Osteoblast (primary cell): ENCODE results near the gene AIPL1. TPM values are rescaled to one million over a fixed set of nuclear protein-coding genes. Genes with fewer than 3 reads are reported as not detected.
A peak's percentile ranks its signal among the peaks of the same experiment; 100 is the strongest.

Experiments used
- DNase-seq: peaks from one replicate; pipeline ENCODE4 v3.0.0; 2011; ENCODE audit warnings: low spot score, mixed read lengths; ENCODE audit not compliant: insufficient read length; ENCODE audit errors: missing footprints
- H2AFZ ChIP-seq: 2 replicates; pipeline ENCODE4 v1.6.0; 2011; ENCODE audit warnings: mild to moderate bottlenecking, low read length
- H3K27ac ChIP-seq: 2 replicates; pipeline ENCODE4 v1.5.1; 2011; ENCODE audit warnings: mild to moderate bottlenecking, low read depth, low read length, moderate library complexity
- H3K27me3 ChIP-seq: 2 replicates; pipeline ENCODE4 v1.6.0; 2012; ENCODE audit warnings: mild to moderate bottlenecking, control low read depth, inconsistent platforms, low read length, moderate library complexity; ENCODE audit not compliant: insufficient read depth
- H3K36me3 ChIP-seq: 2 replicates; pipeline ENCODE4 v1.5.1; 2011; ENCODE audit warnings: mild to moderate bottlenecking, low read length, control low read depth, moderate library complexity; ENCODE audit not compliant: insufficient read depth
- H3K4me1 ChIP-seq: 2 replicates; pipeline ENCODE4 v1.5.1; 2011; ENCODE audit warnings: mild to moderate bottlenecking, low read length, control low read depth, moderate library complexity; ENCODE audit not compliant: insufficient read depth
- H3K4me2 ChIP-seq: 2 replicates; pipeline ENCODE4 v1.6.0; 2011; ENCODE audit warnings: mild to moderate bottlenecking, low read length; ENCODE audit not compliant: insufficient read depth
- H3K4me3 ChIP-seq: fragments of 200-600 bp; sonication (generic); 3 replicates; pipeline ENCODE4 v1.5.1; 2012; ENCODE audit warnings: mild to moderate bottlenecking, low read length, inconsistent platforms; ENCODE audit not compliant: insufficient read depth
- H3K79me2 ChIP-seq: 2 replicates; pipeline ENCODE4 v1.6.0; 2012; ENCODE audit warnings: mild to moderate bottlenecking, low read length, control low read depth, inconsistent platforms; ENCODE audit not compliant: insufficient read depth
- H3K9me3 ChIP-seq: 2 replicates; pipeline ENCODE4 v1.5.1; 2011; ENCODE audit warnings: low read depth, low read length, control low read depth
- H4K20me1 ChIP-seq: 2 replicates; pipeline ENCODE4 v1.6.0; 2012; ENCODE audit warnings: mild to moderate bottlenecking, low read length, control low read depth; ENCODE audit not compliant: insufficient read depth
- total RNA-seq: library from RNA; depleted of rRNA; stranded (reverse); fragments of >200 nt; gene quantifications from 2 replicates; pipeline ENCODE4 v1.2.3, GENCODE V29; 2012
- TF ChIP-seq, protein P1 (sequence below): IDR thresholded peaks from 2 replicates; pipeline ENCODE4 v1.5.1; 2011; ENCODE audit warnings: mild to moderate bottlenecking, low read depth, low read length, moderate library complexity; ENCODE audit errors: extremely low read depth

The AIPL1 gene
- total RNA-seq, 1 donor: not detected

DNA sequence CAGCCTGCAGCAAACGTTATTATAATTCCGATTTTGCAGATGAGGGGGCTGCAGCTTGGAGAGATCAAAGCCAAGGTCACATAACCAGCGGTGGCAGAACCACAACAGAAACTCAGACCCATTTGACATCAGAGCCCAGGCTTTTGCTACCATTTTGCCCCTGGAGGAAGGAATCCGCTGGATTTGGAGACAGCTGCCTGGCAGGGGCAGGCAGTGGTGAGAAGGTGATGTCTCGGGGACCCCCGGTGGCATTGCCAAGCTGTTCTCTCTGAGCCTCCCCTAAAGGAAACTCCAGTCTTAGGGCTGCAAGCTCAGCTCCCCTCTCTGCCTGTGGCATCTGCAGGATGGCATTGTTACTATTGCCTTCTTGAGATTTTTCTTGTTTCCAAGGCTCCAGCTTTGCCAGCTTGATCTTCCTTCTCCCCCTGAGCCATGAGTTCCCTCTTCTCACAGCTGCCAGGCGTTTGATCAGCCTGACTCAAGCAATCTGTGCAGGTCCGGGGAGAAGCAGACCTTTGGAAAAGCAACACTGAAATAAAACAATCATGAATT lies 40.8 kb downstream of the AIPL1 start:
- no peak for DNase-seq
- no peaks in the 10 kb centered on the region for H3K79me2 ChIP-seq
- no peaks in the 10 kb centered on the region for H3K9me3 ChIP-seq
- peaks cover 8% of the 10 kb centered on the region for H3K27me3 ChIP-seq
- no peak overlapping the region for H3K27ac ChIP-seq
- no peak overlapping the region for H3K4me2 ChIP-seq
- TF ChIP-seq, protein P1, sequence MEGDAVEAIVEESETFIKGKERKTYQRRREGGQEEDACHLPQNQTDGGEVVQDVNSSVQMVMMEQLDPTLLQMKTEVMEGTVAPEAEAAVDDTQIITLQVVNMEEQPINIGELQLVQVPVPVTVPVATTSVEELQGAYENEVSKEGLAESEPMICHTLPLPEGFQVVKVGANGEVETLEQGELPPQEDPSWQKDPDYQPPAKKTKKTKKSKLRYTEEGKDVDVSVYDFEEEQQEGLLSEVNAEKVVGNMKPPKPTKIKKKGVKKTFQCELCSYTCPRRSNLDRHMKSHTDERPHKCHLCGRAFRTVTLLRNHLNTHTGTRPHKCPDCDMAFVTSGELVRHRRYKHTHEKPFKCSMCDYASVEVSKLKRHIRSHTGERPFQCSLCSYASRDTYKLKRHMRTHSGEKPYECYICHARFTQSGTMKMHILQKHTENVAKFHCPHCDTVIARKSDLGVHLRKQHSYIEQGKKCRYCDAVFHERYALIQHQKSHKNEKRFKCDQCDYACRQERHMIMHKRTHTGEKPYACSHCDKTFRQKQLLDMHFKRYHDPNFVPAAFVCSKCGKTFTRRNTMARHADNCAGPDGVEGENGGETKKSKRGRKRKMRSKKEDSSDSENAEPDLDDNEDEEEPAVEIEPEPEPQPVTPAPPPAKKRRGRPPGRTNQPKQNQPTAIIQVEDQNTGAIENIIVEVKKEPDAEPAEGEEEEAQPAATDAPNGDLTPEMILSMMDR: no peak
- no peak overlapping the region for H3K4me3 ChIP-seq
- no peak overlapping the region for H2AFZ ChIP-seq
- no peaks in the 10 kb centered on the region for H4K20me1 ChIP-seq
- H3K4me1 ChIP-seq: no peaks in the 10 kb centered on the region
- H3K36me3 ChIP-seq: no peaks in the 10 kb centered on the region

DNA sequence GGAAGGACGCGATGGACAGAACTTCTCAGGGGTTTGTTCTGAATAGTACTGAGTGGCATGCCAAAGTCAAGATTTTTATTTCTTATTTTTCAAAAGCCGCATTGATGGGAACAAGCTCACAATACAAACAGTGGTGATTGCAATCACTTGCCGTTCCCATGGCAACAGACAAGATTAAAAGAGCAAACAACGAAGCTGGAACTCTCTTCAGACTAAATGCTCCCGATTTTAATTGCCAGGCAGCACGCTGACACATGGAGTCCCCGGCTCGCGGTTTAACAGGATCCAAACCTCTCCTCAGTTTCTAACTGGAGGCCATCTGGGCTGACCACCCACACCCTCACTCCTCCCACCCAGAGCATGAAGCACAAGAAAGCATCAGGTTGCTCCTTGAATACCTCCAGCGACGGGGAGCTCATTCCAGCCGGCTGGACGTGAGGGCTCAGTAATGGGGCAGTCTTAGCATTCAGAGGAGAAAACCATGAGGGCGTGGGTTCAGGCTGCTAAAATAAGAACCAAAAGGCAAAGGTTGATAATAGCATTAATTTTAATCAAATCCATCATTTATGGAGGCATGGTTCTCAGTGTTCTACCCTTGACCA lies 41.5 kb downstream of the AIPL1 start:
- Histone ChIP-seq H3K36me3 (no peaks in the 10 kb centered on the region), H3K4me2 (no peak overlapping the region), H3K27ac (no peak overlapping the region), H3K9me3 (no peaks in the 10 kb centered on the region), H3K4me3 (no peak overlapping the region), H3K79me2 (no peaks in the 10 kb centered on the region), H2AFZ (no peak overlapping the region), H3K4me1 (no peaks in the 10 kb centered on the region), H4K20me1 (no peaks in the 10 kb centered on the region), H3K27me3 (peaks cover 8% of the 10 kb centered on the region)
- DNase-seq: no peak
- TF ChIP-seq, protein P1: no peak

DNA sequence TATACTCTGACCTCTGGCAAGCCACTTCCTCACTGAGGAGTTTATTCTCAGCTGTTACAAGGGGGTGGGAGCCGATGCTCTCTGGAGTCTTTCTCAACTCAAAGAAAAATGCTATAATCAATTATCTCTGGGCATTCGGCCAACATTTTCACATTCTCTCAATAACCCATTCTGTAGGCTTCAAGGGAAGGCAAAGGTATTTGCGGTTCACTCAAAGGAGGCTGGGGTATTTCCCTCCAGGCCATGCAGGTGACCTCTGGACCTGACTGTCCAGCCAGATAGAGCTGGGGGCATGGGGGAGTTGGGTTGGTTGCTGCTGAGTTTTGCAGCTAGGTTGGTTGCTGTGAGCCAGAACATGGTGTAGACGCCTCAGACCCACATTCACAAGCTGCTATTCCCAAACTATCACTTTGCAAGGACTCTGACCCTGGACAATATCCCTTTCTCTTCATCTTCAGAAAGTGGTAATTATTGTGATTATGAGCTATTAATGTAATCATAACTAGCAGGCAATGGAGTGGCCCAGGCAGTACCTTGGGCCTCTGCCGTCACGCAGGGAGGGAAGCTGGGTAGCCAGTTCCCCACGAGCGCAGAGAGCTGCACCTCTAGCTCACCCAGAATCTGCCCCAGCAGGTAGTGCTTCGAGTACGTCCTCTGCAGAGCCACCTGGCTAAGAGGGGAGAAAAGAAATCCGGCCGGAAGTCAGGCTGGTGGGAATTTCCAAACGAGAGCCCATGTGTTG lies 42.1 kb downstream of the AIPL1 start:
- H2AFZ ChIP-seq: no peak overlapping the region
- H3K27me3 ChIP-seq: peaks cover 8% of the 10 kb centered on the region
- peak; percentile 59 for DNase-seq
- H3K4me3 ChIP-seq: no peak overlapping the region
- TF ChIP-seq, protein P1: no peak
- H3K27ac ChIP-seq: no peak overlapping the region
- H3K79me2 ChIP-seq: no peaks in the 10 kb centered on the region
- no peak overlapping the region for H3K4me2 ChIP-seq
- H3K9me3 ChIP-seq: no peaks in the 10 kb centered on the region
- H4K20me1 ChIP-seq: no peaks in the 10 kb centered on the region
- no peaks in the 10 kb centered on the region for H3K36me3 ChIP-seq
- H3K4me1 ChIP-seq: no peaks in the 10 kb centered on the region

DNA sequence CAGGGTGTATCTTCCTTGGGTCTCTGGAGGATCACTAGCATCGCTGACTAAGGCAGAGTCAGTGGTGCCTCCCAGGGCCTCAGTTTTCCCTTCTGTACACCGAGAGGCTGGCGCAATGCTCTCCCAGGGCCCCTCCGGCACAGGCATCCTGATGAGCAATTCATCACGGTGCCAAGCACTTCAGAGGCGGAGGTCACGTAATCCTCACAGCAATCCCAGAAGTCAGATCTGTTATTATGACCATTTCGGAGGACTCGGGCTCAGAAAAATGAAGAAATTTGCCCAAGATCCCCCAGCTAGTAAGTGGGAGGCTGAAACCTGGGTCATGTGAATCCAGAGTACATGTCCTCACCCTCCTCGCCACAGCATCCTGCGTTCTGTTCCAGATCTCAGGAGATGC lies 46.5 kb downstream of the AIPL1 start:
- Histone ChIP-seq H3K4me1 (no peaks in the 10 kb centered on the region), H3K27ac (no peak overlapping the region), H2AFZ (no peak overlapping the region), H4K20me1 (no peaks in the 10 kb centered on the region), H3K79me2 (no peaks in the 10 kb centered on the region), H3K4me2 (no peak overlapping the region), H3K27me3 (peaks cover under 1% of the 10 kb centered on the region), H3K9me3 (no peaks in the 10 kb centered on the region), H3K36me3 (no peaks in the 10 kb centered on the region), H3K4me3 (no peak overlapping the region)
- TF ChIP-seq, protein P1: no peak
- no peak for DNase-seq
